Sigmoid colon (tissue), 4 donors: ENCODE results near the gene CDH24.

ENCODE experiments used
- POLR2A ChIP-seq, 2 donors: fragments of 450-650 bp; IDR thresholded peaks; one replicate each; pipeline ENCODE4 v1.6.1; 2016; ENCODE audit warnings: antibody characterized with exemption in 2 of 2, mild to moderate bottlenecking in 2 of 2, moderate library complexity in 2 of 2
- POLR2AphosphoS5 ChIP-seq, 4 donors: sonication (generic); formaldehyde crosslinking; IDR thresholded peaks; one replicate each; pipeline ENCODE4 v1.6.1; 2017; ENCODE audit warnings: antibody characterized with exemption in 4 of 4
- TF ChIP-seq, protein P1 (sequence below), 4 experiments: fragments of 450-650 bp in 3 of 4; fragments of 200-600 bp in 1 of 4; IDR thresholded peaks; one replicate each; pipeline ENCODE4 v1.5.1; 2016 to 2019; ENCODE audit warnings: antibody characterized with exemption in 4 of 4, mild to moderate bottlenecking in 3 of 4, moderate library complexity in 2 of 4

DNA sequence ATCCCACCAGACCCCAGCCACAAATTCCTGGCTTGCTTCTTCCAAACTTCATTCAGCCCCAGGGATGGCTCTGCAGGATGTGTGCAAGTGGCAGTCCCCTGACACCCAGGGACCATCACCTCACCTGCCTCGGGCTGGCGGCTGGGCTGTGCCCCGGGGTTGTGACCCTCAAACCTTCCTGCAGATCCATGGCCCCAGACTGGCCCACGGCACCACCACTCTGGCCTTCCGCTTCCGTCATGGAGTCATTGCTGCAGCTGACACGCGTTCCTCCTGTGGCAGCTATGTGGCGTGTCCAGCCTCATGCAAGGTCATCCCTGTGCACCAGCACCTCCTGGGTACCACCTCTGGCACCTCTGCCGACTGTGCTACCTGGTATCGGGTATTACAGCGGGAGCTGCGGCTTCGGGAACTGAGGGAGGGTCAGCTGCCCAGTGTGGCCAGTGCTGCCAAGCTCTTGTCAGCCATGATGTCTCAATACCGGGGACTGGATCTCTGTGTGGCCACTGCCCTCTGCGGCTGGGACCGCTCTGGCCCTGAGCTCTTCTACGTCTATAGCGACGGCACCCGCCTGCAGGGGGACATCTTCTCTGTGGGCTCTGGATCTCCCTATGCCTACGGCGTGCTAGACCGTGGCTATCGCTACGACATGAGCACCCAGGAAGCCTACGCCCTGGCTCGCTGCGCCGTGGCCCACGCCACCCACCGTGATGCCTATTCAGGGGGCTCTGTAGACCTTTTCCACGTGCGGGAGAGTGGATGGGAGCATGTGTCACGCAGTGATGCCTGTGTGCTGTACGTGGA, 15.0 kb downstream of the CDH24 start, which contains the start of gene PSMB11:
- TF ChIP-seq, protein P1, sequence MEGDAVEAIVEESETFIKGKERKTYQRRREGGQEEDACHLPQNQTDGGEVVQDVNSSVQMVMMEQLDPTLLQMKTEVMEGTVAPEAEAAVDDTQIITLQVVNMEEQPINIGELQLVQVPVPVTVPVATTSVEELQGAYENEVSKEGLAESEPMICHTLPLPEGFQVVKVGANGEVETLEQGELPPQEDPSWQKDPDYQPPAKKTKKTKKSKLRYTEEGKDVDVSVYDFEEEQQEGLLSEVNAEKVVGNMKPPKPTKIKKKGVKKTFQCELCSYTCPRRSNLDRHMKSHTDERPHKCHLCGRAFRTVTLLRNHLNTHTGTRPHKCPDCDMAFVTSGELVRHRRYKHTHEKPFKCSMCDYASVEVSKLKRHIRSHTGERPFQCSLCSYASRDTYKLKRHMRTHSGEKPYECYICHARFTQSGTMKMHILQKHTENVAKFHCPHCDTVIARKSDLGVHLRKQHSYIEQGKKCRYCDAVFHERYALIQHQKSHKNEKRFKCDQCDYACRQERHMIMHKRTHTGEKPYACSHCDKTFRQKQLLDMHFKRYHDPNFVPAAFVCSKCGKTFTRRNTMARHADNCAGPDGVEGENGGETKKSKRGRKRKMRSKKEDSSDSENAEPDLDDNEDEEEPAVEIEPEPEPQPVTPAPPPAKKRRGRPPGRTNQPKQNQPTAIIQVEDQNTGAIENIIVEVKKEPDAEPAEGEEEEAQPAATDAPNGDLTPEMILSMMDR (IDR thresholded peaks at IDR 0.05) = no peak
- TF ChIP-seq POLR2AphosphoS5 (IDR thresholded peaks at IDR 0.05) = no peak
- no peak for TF ChIP-seq POLR2A (IDR thresholded peaks at IDR 0.05)
